ENCODE results near the gene KCTD20.

KCTD20 gene

DNA sequence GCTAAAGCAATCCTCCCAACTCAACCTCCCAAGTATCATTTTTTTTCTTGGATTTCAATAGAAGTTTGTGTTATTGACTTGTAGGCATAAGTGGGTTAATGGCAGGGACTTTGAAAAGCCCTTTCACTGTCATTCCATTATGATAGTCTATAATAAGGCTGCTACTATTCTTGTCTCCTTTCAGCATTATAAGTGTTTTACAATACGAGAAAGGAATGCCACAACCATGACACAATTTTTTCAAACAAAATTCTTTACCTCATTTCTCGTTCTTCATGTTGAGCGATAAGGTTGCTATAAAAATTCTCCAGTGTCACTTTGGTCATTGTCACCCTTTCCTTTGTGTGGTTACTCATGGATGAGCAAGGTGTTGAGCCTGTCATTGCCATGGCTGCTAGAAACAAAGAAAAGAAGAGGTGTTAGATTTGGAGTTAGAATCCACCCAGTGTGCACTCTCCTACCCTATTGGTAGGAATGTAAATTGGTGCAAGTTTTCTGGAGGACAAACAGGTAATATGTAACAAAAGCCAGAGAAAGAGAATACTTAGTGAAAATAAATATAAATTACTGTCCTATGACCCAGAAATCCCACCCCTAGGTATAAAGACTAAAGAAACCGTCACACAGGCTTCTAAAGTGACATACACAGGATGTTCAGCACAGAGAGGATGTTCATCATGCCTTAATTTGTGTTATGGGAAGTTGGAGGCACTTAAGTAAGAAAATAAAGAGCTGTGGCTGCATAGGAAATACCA, 97.2 kb downstream of the KCTD20 start:
- Histone ChIP-seq H3K4me3 (replicated peaks; ENCODE audit: insufficient read depth, low read length) (no peak overlapping the region), H3K27me3 (ENCODE audit: insufficient read depth, poor library complexity, severe bottlenecking) (no peaks in the 10 kb centered on the region), H3K27ac (replicated peaks) (no peak overlapping the region)
- DNase-seq (ENCODE audit: low read depth in 1 of 2, low spot score in 1 of 2): no peak
- no peak for TF ChIP-seq GABPA (IDR thresholded peaks at IDR 0.05; ENCODE audit: low read depth)
- TF ChIP-seq SPI1 (IDR thresholded peaks at IDR 0.05; ENCODE audit: borderline replicate concordance, low read depth): no peak
- TF ChIP-seq, protein P1, sequence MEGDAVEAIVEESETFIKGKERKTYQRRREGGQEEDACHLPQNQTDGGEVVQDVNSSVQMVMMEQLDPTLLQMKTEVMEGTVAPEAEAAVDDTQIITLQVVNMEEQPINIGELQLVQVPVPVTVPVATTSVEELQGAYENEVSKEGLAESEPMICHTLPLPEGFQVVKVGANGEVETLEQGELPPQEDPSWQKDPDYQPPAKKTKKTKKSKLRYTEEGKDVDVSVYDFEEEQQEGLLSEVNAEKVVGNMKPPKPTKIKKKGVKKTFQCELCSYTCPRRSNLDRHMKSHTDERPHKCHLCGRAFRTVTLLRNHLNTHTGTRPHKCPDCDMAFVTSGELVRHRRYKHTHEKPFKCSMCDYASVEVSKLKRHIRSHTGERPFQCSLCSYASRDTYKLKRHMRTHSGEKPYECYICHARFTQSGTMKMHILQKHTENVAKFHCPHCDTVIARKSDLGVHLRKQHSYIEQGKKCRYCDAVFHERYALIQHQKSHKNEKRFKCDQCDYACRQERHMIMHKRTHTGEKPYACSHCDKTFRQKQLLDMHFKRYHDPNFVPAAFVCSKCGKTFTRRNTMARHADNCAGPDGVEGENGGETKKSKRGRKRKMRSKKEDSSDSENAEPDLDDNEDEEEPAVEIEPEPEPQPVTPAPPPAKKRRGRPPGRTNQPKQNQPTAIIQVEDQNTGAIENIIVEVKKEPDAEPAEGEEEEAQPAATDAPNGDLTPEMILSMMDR (IDR thresholded peaks at IDR 0.05; ENCODE audit: insufficient read depth, low read length): no peak
- TF ChIP-seq, protein P2, sequence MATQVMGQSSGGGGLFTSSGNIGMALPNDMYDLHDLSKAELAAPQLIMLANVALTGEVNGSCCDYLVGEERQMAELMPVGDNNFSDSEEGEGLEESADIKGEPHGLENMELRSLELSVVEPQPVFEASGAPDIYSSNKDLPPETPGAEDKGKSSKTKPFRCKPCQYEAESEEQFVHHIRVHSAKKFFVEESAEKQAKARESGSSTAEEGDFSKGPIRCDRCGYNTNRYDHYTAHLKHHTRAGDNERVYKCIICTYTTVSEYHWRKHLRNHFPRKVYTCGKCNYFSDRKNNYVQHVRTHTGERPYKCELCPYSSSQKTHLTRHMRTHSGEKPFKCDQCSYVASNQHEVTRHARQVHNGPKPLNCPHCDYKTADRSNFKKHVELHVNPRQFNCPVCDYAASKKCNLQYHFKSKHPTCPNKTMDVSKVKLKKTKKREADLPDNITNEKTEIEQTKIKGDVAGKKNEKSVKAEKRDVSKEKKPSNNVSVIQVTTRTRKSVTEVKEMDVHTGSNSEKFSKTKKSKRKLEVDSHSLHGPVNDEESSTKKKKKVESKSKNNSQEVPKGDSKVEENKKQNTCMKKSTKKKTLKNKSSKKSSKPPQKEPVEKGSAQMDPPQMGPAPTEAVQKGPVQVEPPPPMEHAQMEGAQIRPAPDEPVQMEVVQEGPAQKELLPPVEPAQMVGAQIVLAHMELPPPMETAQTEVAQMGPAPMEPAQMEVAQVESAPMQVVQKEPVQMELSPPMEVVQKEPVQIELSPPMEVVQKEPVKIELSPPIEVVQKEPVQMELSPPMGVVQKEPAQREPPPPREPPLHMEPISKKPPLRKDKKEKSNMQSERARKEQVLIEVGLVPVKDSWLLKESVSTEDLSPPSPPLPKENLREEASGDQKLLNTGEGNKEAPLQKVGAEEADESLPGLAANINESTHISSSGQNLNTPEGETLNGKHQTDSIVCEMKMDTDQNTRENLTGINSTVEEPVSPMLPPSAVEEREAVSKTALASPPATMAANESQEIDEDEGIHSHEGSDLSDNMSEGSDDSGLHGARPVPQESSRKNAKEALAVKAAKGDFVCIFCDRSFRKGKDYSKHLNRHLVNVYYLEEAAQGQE (IDR thresholded peaks at IDR 0.05; ENCODE audit: insufficient replicate concordance, low read depth): no peak
- TF ChIP-seq POLR2AphosphoS5 (IDR thresholded peaks at IDR 0.05; ENCODE audit: low read depth): no peak
